IPS DF 4.7 (cell line): ENCODE results near the gene PRXL2B.
A peak's percentile ranks its signal among the peaks of the same experiment; 100 is the strongest.
"Not testable (repeated sequence)": the region's sequence is repeated elsewhere in the genome, so short reads cannot be mapped to it uniquely, and the experiment has no call there.

Experiments
- DNase-seq: peaks from one replicate; pipeline ENCODE4 v3.0.0-alpha.2; 2013; ENCODE audit warnings: low spot score; ENCODE audit errors: extremely low read depth

The PRXL2B gene, protein sequence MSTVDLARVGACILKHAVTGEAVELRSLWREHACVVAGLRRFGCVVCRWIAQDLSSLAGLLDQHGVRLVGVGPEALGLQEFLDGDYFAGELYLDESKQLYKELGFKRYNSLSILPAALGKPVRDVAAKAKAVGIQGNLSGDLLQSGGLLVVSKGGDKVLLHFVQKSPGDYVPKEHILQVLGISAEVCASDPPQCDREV

GRCh38 chr1:2586154-2587070, at the start of gene PRXL2B:
TSS of gene PRXL2B (plus strand) at chr1:2586777. CDS start at chr1:2586886, 109 bp downstream.
- DNase-seq: peak; percentile 72

DNA sequence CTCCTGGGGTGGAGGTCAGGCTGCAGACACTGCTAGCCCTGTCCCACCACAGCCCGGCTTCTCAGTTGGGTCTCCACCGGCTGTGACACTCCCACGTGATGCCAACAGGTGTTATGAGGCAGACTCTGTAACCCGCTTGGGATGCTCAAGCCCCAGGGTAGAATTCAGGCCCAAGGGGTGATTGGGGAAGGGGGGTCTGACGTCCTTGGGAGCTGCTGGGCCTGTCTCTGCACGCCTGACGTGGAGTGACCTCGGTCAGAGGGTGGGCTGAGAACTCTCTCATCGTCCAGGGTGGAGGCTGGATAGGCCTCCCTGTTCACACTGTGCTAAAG, 48.8 kb upstream of the PRXL2B start:
- no peak for DNase-seq

- DNase-seq: no peak
These were observed 48.2 kb upstream of the PRXL2B start for GRCh38 chr1:2538376-2538775.

GRCh38 chr1:2538872-2539271, 47.7 kb upstream of the PRXL2B start:
- no peak for DNase-seq

- no peak for DNase-seq
These were observed 47.2 kb upstream of the PRXL2B start for GRCh38 chr1:2539312-2539907.

DNA sequence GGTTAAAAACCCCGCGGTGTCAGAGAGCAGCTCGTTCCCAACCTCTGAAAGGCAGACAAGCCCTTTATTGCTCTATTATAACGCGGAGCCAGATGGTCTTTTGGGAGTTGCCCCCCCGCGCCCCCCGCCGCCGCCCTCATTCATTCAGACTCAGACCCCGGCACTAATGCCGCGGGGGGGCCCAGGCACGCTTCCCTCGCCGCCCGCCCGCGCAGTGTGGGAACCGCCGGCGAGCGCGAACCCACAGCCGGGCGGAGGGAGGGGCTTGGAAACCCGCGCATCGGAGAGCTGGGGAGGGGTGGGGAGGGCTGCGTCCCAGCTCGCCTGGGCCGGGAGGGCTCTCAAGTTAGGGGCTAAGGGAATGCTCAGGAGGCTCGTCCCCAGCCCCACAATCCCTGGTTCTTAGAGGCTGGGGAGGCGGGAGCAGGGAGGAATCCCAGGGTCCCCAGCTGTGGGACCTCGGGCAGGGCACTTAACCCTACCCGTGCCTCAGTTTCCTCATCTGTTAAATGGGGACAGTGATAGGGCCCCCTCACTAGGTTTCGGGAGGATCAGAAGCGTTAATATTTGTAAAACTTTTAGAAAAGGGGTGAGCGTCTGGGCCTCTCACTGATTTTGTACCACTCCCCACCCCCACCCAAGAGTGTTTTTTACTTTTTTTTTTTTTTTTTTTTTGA, 45.6 kb upstream of the PRXL2B start:
- no peak for DNase-seq

DNA sequence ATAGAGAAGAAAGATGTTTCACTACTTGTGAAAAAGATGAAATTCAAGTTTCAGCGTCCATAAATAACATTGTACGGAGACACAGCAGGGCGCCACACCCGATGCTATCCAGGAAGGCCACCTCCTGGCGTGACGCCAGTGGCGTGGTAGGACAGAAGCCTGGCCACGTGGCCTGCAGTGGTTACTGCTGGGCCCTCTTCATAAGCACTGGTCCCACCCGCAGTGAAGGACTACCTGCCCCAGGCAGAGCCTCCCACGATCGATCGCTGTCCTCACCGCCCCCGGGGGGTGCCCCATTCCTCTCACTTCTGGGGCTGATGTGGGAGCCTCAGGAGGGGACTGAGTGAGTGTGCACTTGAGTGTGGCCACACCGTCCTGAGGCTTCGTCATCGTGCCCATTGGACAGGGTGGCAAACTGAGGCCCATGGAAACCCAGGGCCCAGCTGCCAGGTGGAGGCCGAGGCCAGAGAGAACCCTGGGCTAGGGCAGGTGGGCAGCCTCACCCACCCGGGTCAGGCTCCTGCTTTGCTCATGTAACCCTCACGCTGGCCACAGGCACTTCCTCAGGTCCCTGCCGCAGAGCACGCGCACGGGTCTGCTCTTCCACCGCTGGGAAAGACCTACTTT, 44.8 kb upstream of the PRXL2B start:
- no peak for DNase-seq

DNA sequence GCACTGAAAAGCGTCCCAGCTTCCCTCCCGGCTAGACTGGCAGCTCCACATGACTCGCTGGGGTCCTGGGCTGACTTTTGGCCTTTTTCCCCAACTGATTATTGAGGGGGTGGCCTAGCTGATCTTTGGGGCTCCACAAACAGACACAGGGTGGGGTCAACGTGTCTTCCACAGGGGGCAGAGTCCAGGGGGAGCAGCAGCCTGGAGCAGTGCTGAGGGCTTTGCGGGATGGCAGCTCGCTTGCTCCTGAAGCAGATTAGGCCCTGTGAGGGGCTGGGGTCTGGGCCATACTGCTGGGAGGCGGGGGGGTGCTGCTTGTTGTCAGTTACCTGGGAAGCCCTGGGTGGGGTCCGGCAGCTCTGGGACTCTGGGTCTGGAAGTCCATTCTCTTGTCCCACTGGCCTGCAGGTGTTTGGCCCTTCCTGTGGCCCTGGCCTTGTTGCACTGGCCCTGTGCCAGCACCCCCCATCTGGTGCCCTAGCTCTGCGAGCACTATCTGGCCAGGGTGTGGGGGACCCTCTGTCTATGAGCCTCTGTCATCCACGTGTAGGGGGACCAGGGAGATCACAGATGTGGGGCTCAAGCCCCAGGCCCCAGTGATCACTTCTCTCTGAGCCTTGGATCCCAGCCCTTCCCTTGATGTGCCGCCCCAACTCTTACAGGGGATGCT, 44.2 kb upstream of the PRXL2B start:
- no peak for DNase-seq

- DNase-seq: no peak
These were observed 43.0 kb upstream of the PRXL2B start for GRCh38 chr1:2543543-2544092.

- no peak for DNase-seq
These were observed 42.3 kb upstream of the PRXL2B start for GRCh38 chr1:2544093-2544874.

GRCh38 chr1:2544875-2545640, 41.5 kb upstream of the PRXL2B start:
- DNase-seq: no peak

DNA sequence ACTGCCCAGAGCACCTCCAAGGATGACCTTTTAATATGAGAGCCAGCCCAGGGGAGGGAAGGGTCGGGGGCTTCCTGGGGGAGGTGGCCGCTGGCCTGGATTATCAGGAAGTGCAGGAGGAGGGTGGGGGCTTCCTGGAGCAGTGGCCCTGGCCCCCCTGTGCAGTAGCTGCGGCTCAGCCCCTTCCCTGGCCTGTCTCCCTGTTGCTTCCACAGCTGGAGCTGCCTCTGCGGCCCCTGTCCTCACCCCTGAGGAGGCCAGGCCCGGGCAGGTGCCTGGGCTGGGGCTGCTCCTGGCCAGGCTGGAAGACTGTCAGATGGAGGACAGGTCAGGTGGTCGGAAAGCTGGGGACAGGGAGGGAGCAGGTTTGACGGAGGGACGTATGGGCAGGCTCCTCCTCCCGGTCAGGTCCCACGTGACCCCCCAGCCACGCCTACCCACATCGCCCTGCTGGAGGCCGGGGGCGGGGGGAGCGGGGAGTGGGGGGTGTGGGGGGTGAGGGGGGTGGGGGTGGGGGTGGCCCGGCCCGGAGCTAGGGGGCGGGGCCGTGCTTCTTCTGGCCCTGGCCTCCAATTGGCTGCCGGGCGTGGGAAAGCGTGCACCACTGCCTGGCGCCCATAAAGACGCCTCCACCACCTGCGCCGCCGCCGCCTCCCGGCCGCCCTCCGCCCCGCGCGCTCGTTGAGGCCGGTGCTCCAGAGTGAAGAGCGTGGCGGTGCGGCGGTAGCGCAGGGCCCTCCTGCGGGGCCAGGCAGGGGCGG, 40.6 kb upstream of the PRXL2B start:
- DNase-seq: no peak

- no peak for DNase-seq
These were observed 39.9 kb upstream of the PRXL2B start for GRCh38 chr1:2546515-2547209.

GRCh38 chr1:2547210-2548067, 39.1 kb upstream of the PRXL2B start:
- DNase-seq: no peak

GRCh38 chr1:2548068-2548589, 38.4 kb upstream of the PRXL2B start:
- DNase-seq: no peak

- not testable (repeated sequence) for DNase-seq
These were observed 37.1 kb upstream of the PRXL2B start for GRCh38 chr1:2549367-2550029.
